PC-3 (cell line): ENCODE measurements around the gene TMEM117. TPM values are rescaled to one million over a fixed set of nuclear protein-coding genes. Genes with fewer than 3 reads are reported as not detected.

Experiments
- ATAC-seq: fragments of 200-7000 bp; cut with Tn5 transposase; 2 replicates; pipeline ENCODE4 v1.9.1; 2020; ENCODE audit warnings: mild to moderate bottlenecking, moderate library complexity
- BruUV-seq: library from RNA; stranded (reverse); fragments of 400-500 nt; replicated peaks from 2 replicates; lab custom pipeline; 2021; lab: Mats Ljungman, UMichigan
- CTCF ChIA-PET: fragments of 300-600 bp; sonication (Branson Sonifier 250); formaldehyde crosslinking; loops from one replicate; lab custom pipeline; 2022; ENCODE audit warnings: antibody characterized with exemption; lab: Charles Lee
- POLR2A ChIA-PET: fragments of 300-600 bp; sonication (Branson Sonifier 250); formaldehyde crosslinking; loops from one replicate; lab custom pipeline; 2022; ENCODE audit warnings: antibody characterized with exemption; ENCODE audit not compliant: unreplicated experiment; lab: Charles Lee
- DNase-seq: peaks from one replicate; pipeline ENCODE4 v3.0.0-alpha.2; 2015
- H2AFZ ChIP-seq: fragments of 300-600 bp; sonication (generic); 2 replicates; pipeline ENCODE4 v1.6.0; 2016; ENCODE audit warnings: antibody characterized with exemption, low read length
- H3F3A ChIP-seq: fragments of 300-600 bp; sonication (generic); one replicate; pipeline ENCODE4 v1.6.0; 2017; ENCODE audit warnings: antibody characterized with exemption, low read length, control low read depth, mild to moderate bottlenecking; ENCODE audit not compliant: unreplicated experiment
- H3K27ac ChIP-seq: fragments of 300-600 bp; sonication (generic); 2 replicates; pipeline ENCODE4 v1.5.1; 2016; ENCODE audit warnings: mild to moderate bottlenecking, low read length
- H3K27me3 ChIP-seq: fragments of 300-600 bp; sonication (generic); 2 replicates; pipeline ENCODE4 v1.6.1; 2016; ENCODE audit warnings: low read length, mixed read lengths
- H3K36me3 ChIP-seq: fragments of 300-600 bp; sonication (generic); 2 replicates; pipeline ENCODE4 v1.6.1; 2016; ENCODE audit warnings: low read depth, mixed run types, low read length, mixed read lengths
- H3K4me1 ChIP-seq: fragments of 300-600 bp; sonication (generic); 2 replicates; pipeline ENCODE4 v1.5.1; 2016; ENCODE audit warnings: low read length; ENCODE audit not compliant: insufficient read depth
- H3K4me2 ChIP-seq: fragments of 300-600 bp; sonication (generic); 2 replicates; pipeline ENCODE4 v1.6.0; 2016; ENCODE audit warnings: low read length
- H3K4me3 ChIP-seq: fragments of 300-600 bp; sonication (generic); 2 replicates; pipeline ENCODE4 v1.5.1; 2016; ENCODE audit warnings: mild to moderate bottlenecking, low read length, mixed read lengths
- H3K79me2 ChIP-seq: fragments of 300-600 bp; sonication (generic); 2 replicates; pipeline ENCODE4 v1.6.1; 2017; ENCODE audit warnings: low read length, mixed read lengths
- H3K9ac ChIP-seq: fragments of 300-600 bp; sonication (generic); 2 replicates; pipeline ENCODE4 v1.6.0; 2016; ENCODE audit warnings: mild to moderate bottlenecking, low read length
- H3K9me2 ChIP-seq: fragments of 300-600 bp; sonication (generic); replicated peaks from 2 replicates; pipeline ENCODE4 v1.6.1; 2016; ENCODE audit warnings: mixed run types, low read length, mixed read lengths
- H3K9me3 ChIP-seq: fragments of 300-600 bp; sonication (generic); 2 replicates; pipeline ENCODE4 v1.6.1; 2016; ENCODE audit warnings: low read length, mixed read lengths
- H4K20me1 ChIP-seq: fragments of 300-600 bp; sonication (generic); 2 replicates; pipeline ENCODE4 v1.6.1; 2016; ENCODE audit warnings: low read length, mixed read lengths
- CTCF ChIP-seq: fragments of 300-600 bp; sonication (generic); conservative IDR thresholded peaks from 2 replicates; pipeline ENCODE4 v1.5.1; 2017; ENCODE audit warnings: antibody characterized with exemption, low read depth, mild to moderate bottlenecking, low read length
- EZH2 ChIP-seq: fragments of 300-600 bp; sonication (generic); IDR thresholded peaks from one replicate; pipeline ENCODE4 v1.6.1; 2017; ENCODE audit warnings: antibody characterized with exemption, mild to moderate bottlenecking, low read length; ENCODE audit not compliant: unreplicated experiment
- EZH2phosphoT487 ChIP-seq: fragments of 300-600 bp; sonication (generic); IDR thresholded peaks from 2 replicates; pipeline ENCODE4 v1.6.1; 2018; ENCODE audit warnings: mild to moderate bottlenecking, antibody characterized with exemption, low read length, borderline replicate concordance
- intact Hi-C: fragments of 100-400 bp; cut with micrococcal nuclease; formaldehyde crosslinking; loops from 2 replicates; pipeline ENCODE4 v1.9.0; 2023
- total RNA-seq: library from RNA; depleted of rRNA; stranded (reverse); fragments of >200 nt; gene quantifications from 2 replicates; pipeline ENCODE4 v1.2.3, GENCODE V29; 2014

The TMEM117 gene
- total RNA-seq, 1 experiment from 2014 or later, result 9.0 TPM

- H3K4me2 ChIP-seq, result no peak overlapping the region
- H3K36me3 ChIP-seq, result no peaks in the 10 kb centered on the region
- ChIA-PET CTCF (no interaction called here), POLR2A (no interaction called here)
- no peak overlapping the region for H3K9ac ChIP-seq
- H3K4me3 ChIP-seq, result no peak overlapping the region
- no peaks in the 10 kb centered on the region for H3K9me3 ChIP-seq
- H3K79me2 ChIP-seq, result no peaks in the 10 kb centered on the region
- no peaks in the 10 kb centered on the region for H3K4me1 ChIP-seq
- H3K27ac ChIP-seq, result no peak overlapping the region
- intact Hi-C loops, result no loop called here
- H3F3A ChIP-seq, result no peaks in the 10 kb centered on the region
- no peak for TF ChIP-seq EZH2phosphoT487
- TF ChIP-seq CTCF, result no peak
- TF ChIP-seq EZH2, result no peak
- no peak for ATAC-seq
- no peaks in the 10 kb centered on the region for H3K27me3 ChIP-seq
- no peak for DNase-seq
- H4K20me1 ChIP-seq, result no peaks in the 10 kb centered on the region
- H3K9me2 ChIP-seq, result no peaks in the 10 kb centered on the region
- no peak overlapping the region for H2AFZ ChIP-seq
- BruUV-seq, result no TSS peak
Measured at GRCh38 chr12:43980627-43981191, 144.8 kb downstream of the TMEM117 start.

- ATAC-seq (no peak), DNase-seq (no peak)
- H3K9me2 ChIP-seq, result no peaks in the 10 kb centered on the region
- ChIA-PET POLR2A (no interaction called here), CTCF (no interaction called here)
- TF ChIP-seq CTCF, result no peak
- no peak for TF ChIP-seq EZH2
- no peak for TF ChIP-seq EZH2phosphoT487
- no peak overlapping the region for H2AFZ ChIP-seq
- H3K4me2 ChIP-seq, result no peak overlapping the region
- H3F3A ChIP-seq, result no peaks in the 10 kb centered on the region
- no peaks in the 10 kb centered on the region for H3K27me3 ChIP-seq
- no peaks in the 10 kb centered on the region for H3K4me1 ChIP-seq
- H3K9me3 ChIP-seq, result no peaks in the 10 kb centered on the region
- no peak overlapping the region for H3K4me3 ChIP-seq
- no peaks in the 10 kb centered on the region for H3K36me3 ChIP-seq
- intact Hi-C loops, result no loop called here
- H3K27ac ChIP-seq, result no peak overlapping the region
- BruUV-seq, result no TSS peak
- no peak overlapping the region for H3K9ac ChIP-seq
- H3K79me2 ChIP-seq, result no peaks in the 10 kb centered on the region
- H4K20me1 ChIP-seq, result no peaks in the 10 kb centered on the region
Measured at GRCh38 chr12:43981726-43982125, 145.8 kb downstream of the TMEM117 start.

GRCh38 chr12:43982544-43982943 lies 146.7 kb downstream of the TMEM117 start:
- no peak for DNase-seq
- POLR2A ChIA-PET, result no interaction called here

More at GRCh38 chr12:43982544-43982943, 146.7 kb downstream of the TMEM117 start:
- intact Hi-C loops, result no loop called here
- no peaks in the 10 kb centered on the region for H3K79me2 ChIP-seq
- H3F3A ChIP-seq, result no peaks in the 10 kb centered on the region
- ATAC-seq, result no peak
- H3K9ac ChIP-seq, result no peak overlapping the region
- no peaks in the 10 kb centered on the region for H3K9me2 ChIP-seq
- H3K4me1 ChIP-seq, result no peaks in the 10 kb centered on the region
- no TSS peak for BruUV-seq
- no peaks in the 10 kb centered on the region for H3K36me3 ChIP-seq
- H3K4me2 ChIP-seq, result no peak overlapping the region
- H3K27ac ChIP-seq, result no peak overlapping the region
- H3K4me3 ChIP-seq, result no peak overlapping the region
- H3K27me3 ChIP-seq, result no peaks in the 10 kb centered on the region
- no peaks in the 10 kb centered on the region for H3K9me3 ChIP-seq
- CTCF ChIA-PET, result no interaction called here
- no peak for TF ChIP-seq EZH2phosphoT487
- TF ChIP-seq CTCF, result no peak
- no peak for TF ChIP-seq EZH2
- no peak overlapping the region for H2AFZ ChIP-seq
- H4K20me1 ChIP-seq, result no peaks in the 10 kb centered on the region
